IPS-18c (cell line): ENCODE results near the gene XAB2.

Source experiments
- H3K4me3 ChIP-seq: 2 replicates; pipeline ENCODE4 v1.7.0; 2013; ENCODE audit warnings: low read depth, mild to moderate bottlenecking, low read length, moderate library complexity; ENCODE audit not compliant: insufficient read depth
- H3K9me3 ChIP-seq: one replicate; pipeline ENCODE4 v1.6.1; 2013; ENCODE audit warnings: mild to moderate bottlenecking, low read length, moderate library complexity; ENCODE audit not compliant: control insufficient read depth, insufficient read depth

Gene XAB2

GRCh38 chr19:7639863-7640348 lies 10.6 kb upstream of the XAB2 start:
- no peak overlapping the region for H3K4me3 ChIP-seq
- no peaks in the 10 kb centered on the region for H3K9me3 ChIP-seq

- H3K9me3 ChIP-seq = no peaks in the 10 kb centered on the region
- H3K4me3 ChIP-seq = no peak overlapping the region
These were observed 9.6 kb upstream of the XAB2 start for GRCh38 chr19:7638802-7639465.

DNA sequence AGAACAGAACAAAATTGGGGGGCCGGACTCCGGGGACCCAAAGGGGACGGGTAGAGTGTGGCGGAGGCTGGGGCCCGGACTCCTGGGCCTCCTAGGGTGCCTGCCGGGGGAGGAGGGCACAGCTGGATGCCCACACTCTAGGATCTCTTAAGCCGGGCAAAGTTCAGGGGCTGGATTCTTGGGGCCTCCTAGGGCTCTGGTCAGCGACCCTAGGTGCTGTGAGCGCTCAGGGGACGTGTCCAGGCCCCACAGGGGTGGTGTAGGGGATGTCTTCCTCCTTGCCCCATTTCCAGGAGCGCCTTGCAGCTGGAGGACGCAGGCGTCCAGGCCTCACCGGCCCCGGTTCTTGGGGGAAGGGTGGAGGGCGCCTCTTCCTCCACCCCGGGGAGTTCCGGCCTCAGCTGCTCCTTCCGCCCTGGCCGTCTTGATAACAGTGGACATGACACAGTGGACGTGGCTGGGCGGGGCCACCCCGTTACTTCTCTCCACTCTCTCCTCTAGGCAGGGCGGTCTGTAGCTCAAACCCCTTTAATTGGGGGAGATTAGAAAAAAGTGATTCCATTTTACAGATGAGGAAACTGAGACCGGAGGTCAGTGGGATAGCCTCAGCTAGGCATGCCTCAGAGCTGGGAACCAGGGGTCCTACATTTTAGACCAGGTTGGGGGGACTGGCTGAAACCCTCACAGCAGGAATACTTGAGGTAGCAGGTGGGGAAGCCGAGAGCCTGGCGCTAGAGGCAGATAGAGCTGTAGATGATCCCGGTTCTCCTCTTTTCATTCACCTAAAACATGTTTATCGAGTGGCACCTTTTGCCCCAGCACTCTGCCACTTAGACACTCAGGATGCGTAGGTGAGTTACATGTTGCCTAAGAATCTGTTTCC lies 8.3 kb upstream of the XAB2 start:
- H3K4me3 ChIP-seq = peak overlapping the region; percentile 66
- H3K9me3 ChIP-seq = no peaks in the 10 kb centered on the region

- H3K9me3 ChIP-seq = no peaks in the 10 kb centered on the region
- peak within 1 kb of the TSS; percentile 66 for H3K4me3 ChIP-seq
These were observed 7.5 kb upstream of the XAB2 start, which contains the start of gene STXBP2 for GRCh38 chr19:7636691-7637373. STXBP2 (plus strand) TSS chr19:7637110; CDS start chr19:7637150, 40 bp downstream.

DNA sequence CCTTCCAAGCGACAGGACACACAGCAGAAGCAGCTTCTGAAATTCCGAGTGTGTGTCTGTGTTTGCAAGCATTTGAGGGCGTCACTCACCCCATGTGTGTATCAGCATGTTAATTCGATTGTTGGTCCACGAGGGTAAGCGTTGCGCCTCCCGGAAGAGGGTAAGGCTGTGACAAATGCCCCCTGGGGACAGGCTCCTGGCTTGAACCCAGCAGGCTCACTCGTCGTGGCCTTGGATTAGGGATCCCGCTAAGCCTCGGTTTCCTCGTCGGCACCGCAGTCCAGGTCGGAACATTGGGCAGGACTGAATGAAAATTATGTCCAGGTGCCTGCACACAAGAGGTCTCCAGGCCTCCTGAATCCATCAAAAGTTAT lies 7.0 kb upstream of the XAB2 start:
- Histone ChIP-seq H3K9me3 (no peaks in the 10 kb centered on the region), H3K4me3 (0 out of 2 replicates have a peak overlapping the region, but pooled peaks have one; percentile 66)

GRCh38 chr19:7635670-7636069 lies 6.3 kb upstream of the XAB2 start:
- Histone ChIP-seq H3K9me3 (no peaks in the 10 kb centered on the region), H3K4me3 (no peak overlapping the region)

- H3K9me3 ChIP-seq = no peaks in the 10 kb centered on the region
These were observed 4.4 kb upstream of the XAB2 start, which contains the start of gene PCP2 for GRCh38 chr19:7633698-7634097. PCP2 (minus strand) TSS chr19:7633719; CDS start chr19:7633457, 262 bp downstream.

GRCh38 chr19:7632340-7633203 lies 3.2 kb upstream of the XAB2 start:
- H3K4me3 ChIP-seq = no peak overlapping the region

More at GRCh38 chr19:7633698-7634097, 4.4 kb upstream of the XAB2 start, which contains the start of gene PCP2:
- no peak within 1 kb of the TSS for H3K4me3 ChIP-seq

DNA sequence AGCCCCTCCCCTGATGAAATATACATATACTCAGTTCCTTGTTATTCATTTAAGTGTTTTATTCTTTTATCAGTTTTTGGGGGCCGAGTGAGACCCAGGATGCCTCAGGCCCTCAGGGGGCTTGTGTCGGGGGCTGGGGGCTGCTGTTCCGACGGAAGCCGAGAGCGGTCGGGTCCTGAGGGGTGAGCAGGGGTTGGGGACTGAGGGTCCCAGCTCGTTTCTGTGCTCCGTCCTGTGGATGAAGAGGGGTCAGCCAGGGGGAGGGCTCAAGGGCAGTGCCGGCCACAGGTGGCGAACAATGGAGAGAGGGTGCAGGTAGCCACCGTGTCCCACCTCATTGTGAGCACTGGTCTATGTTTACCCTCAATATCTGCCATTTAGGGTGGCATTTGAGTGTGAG lies 2.2 kb upstream of the XAB2 start:
- Histone ChIP-seq H3K4me3 (no peak overlapping the region), H3K9me3 (no peaks in the 10 kb centered on the region)

More at GRCh38 chr19:7632340-7633203, 3.2 kb upstream of the XAB2 start:
- no peaks in the 10 kb centered on the region for H3K9me3 ChIP-seq

GRCh38 chr19:7628589-7629311 lies 595 bp downstream of the XAB2 start:
- H3K9me3 ChIP-seq = no peaks in the 10 kb centered on the region
- H3K4me3 ChIP-seq = peak overlapping the region; percentile 96

- Histone ChIP-seq H3K9me3 (no peaks in the 10 kb centered on the region), H3K4me3 (no peak overlapping the region)
These were observed 2.2 kb downstream of the XAB2 start for GRCh38 chr19:7627166-7627565.

DNA sequence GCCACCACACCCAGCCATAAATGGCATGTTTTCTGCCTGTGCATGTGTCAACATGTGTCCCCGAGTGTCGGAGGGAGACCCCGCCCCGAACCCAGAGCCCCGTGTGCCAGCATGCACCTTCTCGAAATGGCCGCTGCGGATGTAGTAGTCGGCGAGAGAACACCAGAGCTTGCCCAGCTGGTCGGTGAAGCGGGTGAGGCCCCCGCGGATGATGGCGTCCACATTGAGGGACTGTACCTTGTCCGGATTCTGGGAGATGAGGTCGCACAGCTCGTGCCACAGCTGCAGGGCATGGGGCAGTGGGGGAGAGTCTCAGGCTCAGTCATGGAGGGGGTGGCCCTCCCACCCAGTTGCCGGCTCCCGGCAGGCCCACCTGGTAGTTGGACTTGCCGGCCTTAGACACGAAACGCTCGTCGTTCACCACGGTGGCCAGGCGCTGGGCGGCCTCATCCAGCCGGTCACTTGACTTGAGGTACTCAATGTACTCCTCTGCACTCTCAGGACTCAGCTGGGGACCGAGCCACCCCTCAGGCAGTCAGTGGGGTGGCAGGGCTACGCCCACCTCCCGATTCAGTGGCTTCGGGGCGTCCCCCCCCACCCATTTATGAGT lies 3.5 kb downstream of the XAB2 start:
- H3K9me3 ChIP-seq = no peaks in the 10 kb centered on the region
- no peak overlapping the region for H3K4me3 ChIP-seq

DNA sequence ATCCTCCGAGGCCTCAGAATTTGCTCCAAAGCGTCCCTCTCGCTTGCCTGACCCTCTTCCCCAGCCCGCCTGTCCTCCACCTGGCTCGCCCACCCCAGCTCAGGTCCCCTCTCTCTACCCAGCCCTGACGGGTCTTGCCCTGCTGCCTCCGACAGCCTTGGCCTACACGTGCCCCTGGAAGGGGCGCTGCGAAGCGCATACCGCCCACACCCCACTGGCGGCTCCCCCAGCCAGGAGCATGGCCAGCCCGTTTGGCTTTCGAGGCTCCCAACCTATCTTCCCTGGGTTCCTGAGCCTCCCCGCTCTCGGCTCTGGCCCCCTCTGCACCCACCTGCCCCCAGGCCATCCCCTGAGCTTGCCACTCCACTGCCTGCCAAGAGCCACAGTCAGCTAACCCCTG lies 4.5 kb downstream of the XAB2 start:
- no peaks in the 10 kb centered on the region for H3K9me3 ChIP-seq
- H3K4me3 ChIP-seq = no peak overlapping the region

GRCh38 chr19:7623725-7624603 lies 5.4 kb downstream of the XAB2 start:
- no peaks in the 10 kb centered on the region for H3K9me3 ChIP-seq

More at GRCh38 chr19:7623725-7624603, 5.4 kb downstream of the XAB2 start:
- no peak overlapping the region for H3K4me3 ChIP-seq
